Kidney epithelial cell (primary cell): ENCODE results near the gene MBLAC1. TPM values are rescaled to one million over a fixed set of nuclear protein-coding genes. Genes with fewer than 3 reads are reported as not detected.

Source experiments
- DNase-seq: peaks from one replicate; pipeline ENCODE4 v3.0.0-alpha.2; 2010; ENCODE audit warnings: low read depth
- H3K27me3 ChIP-seq: 2 replicates; pipeline ENCODE4 v1.6.0; 2011; ENCODE audit warnings: low read length; ENCODE audit not compliant: control insufficient read depth, insufficient read depth
- H3K36me3 ChIP-seq: 2 replicates; pipeline ENCODE4 v1.5.1; 2011; ENCODE audit warnings: low read length; ENCODE audit not compliant: control insufficient read depth, insufficient read depth
- H3K4me3 ChIP-seq: 2 replicates; pipeline ENCODE4 v1.5.1; 2011; ENCODE audit warnings: low read depth, mild to moderate bottlenecking, control low read depth, low read length
- total RNA-seq: library from RNA; depleted of rRNA; stranded (reverse); fragments of >200 nt; gene quantifications from 2 replicates; pipeline ENCODE4 v1.2.3, GENCODE V29; 2015
- TF ChIP-seq, protein P1 (sequence below): IDR thresholded peaks from 2 replicates; pipeline ENCODE4 v1.5.1; 2011; ENCODE audit warnings: mild to moderate bottlenecking, moderate library complexity, low read length, control low read depth, inconsistent platforms; ENCODE audit not compliant: insufficient read depth, poor library complexity, severe bottlenecking

MBLAC1 gene
- total RNA-seq, 1 donor from 2014 or later: 2.3 TPM

- H3K4me3 ChIP-seq: no peak overlapping the region
- no peaks in the 10 kb centered on the region for H3K27me3 ChIP-seq
- TF ChIP-seq, protein P1, sequence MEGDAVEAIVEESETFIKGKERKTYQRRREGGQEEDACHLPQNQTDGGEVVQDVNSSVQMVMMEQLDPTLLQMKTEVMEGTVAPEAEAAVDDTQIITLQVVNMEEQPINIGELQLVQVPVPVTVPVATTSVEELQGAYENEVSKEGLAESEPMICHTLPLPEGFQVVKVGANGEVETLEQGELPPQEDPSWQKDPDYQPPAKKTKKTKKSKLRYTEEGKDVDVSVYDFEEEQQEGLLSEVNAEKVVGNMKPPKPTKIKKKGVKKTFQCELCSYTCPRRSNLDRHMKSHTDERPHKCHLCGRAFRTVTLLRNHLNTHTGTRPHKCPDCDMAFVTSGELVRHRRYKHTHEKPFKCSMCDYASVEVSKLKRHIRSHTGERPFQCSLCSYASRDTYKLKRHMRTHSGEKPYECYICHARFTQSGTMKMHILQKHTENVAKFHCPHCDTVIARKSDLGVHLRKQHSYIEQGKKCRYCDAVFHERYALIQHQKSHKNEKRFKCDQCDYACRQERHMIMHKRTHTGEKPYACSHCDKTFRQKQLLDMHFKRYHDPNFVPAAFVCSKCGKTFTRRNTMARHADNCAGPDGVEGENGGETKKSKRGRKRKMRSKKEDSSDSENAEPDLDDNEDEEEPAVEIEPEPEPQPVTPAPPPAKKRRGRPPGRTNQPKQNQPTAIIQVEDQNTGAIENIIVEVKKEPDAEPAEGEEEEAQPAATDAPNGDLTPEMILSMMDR: no peak
- H3K36me3 ChIP-seq: peaks cover 2% of the 10 kb centered on the region
- no peak for DNase-seq
Observed at GRCh38 chr7:100082978-100083377, 43.8 kb upstream of the MBLAC1 start.

- TF ChIP-seq, protein P1: no peak
- DNase-seq: no peak
- Histone ChIP-seq H3K4me3 (no peak overlapping the region), H3K27me3 (no peaks in the 10 kb centered on the region), H3K36me3 (no peaks in the 10 kb centered on the region)
Observed at GRCh38 chr7:100085515-100085914, 41.3 kb upstream of the MBLAC1 start.

GRCh38 chr7:100087055-100087750 is 39.6 kb upstream of the MBLAC1 start:
- DNase-seq: peak; percentile 77
- H3K36me3 ChIP-seq: peaks cover 4% of the 10 kb centered on the region
- H3K4me3 ChIP-seq: no peak overlapping the region
- TF ChIP-seq, protein P1: no peak
- no peaks in the 10 kb centered on the region for H3K27me3 ChIP-seq

DNA sequence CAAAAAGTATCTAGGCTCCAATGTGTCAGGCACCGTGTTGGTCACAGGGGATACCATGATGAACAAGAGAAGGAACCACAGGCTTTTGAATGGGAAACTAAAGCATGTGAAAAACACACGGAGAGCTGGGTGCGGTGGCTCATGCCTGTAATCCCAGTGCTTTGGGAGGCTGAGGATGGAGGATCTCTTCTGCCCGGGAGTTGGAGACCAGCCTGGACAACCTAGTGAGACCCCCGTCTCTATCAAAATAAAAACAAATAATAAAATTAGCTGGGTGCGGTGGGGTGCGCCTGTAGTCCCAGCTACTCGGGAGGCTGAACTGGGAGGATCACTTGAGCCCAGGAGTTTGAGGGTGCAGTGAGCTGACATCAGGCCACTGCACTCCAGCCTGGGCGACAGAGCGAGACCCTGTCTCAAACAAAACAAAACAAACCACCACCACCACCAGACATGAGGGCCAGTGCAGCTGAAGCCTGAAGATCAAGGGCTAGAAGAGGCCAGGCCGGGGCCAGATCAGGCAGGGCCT is 38.6 kb upstream of the MBLAC1 start:
- TF ChIP-seq, protein P1: no peak
- peaks cover 4% of the 10 kb centered on the region for H3K36me3 ChIP-seq

GRCh38 chr7:100088621-100089457 is 37.9 kb upstream of the MBLAC1 start, which contains the start of gene COPS6:
TSS of gene COPS6 (plus strand) at chr7:100088969. CDS start at chr7:100088991, 22 bp downstream.
- TF ChIP-seq, protein P1: no peak
- H3K36me3 ChIP-seq: peaks cover 7% of the 10 kb centered on the region
- H3K4me3 ChIP-seq: peak within 1 kb of the TSS; percentile 94
- no peaks in the 10 kb centered on the region for H3K27me3 ChIP-seq
- no peak for DNase-seq

More for the DNA sequence above, 38.6 kb upstream of the MBLAC1 start:
- Histone ChIP-seq H3K27me3 (no peaks in the 10 kb centered on the region), H3K4me3 (peak overlapping the region; percentile 94)
- no peak for DNase-seq
